HL-60 (cell line): ENCODE data around the gene TMA16.

Source experiments
- DNase-seq, 2 experiments: peaks; one replicate each; pipeline ENCODE4 v3.0.0-alpha.2; 2010 to 2020; ENCODE audit warnings: low read depth in 1 of 2, low spot score in 1 of 2
- H3K27ac ChIP-seq: fragments of 250-450 bp; sonication (Bioruptor Pico); replicated peaks from 2 replicates; pipeline ENCODE4 v1.5.1; 2020; ENCODE audit warnings: mild to moderate bottlenecking, moderate library complexity
- H3K27me3 ChIP-seq: fragments of 250-450 bp; sonication (Bioruptor Pico); 2 replicates; pipeline ENCODE4 v1.5.1; 2021; ENCODE audit warnings: mild to moderate bottlenecking, moderate library complexity; ENCODE audit not compliant: insufficient read depth, poor library complexity, severe bottlenecking
- H3K4me3 ChIP-seq: replicated peaks from 2 replicates; pipeline ENCODE4 v1.5.1; 2011; ENCODE audit warnings: mild to moderate bottlenecking, control low read depth, low read length; ENCODE audit not compliant: insufficient read depth
- GABPA ChIP-seq: IDR thresholded peaks from 2 replicates; pipeline ENCODE4 v1.6.1; 2012; ENCODE audit warnings: low read depth
- POLR2AphosphoS5 ChIP-seq: IDR thresholded peaks from 2 replicates; pipeline ENCODE4 v1.6.1; 2012; ENCODE audit warnings: low read depth
- SPI1 ChIP-seq: IDR thresholded peaks from 2 replicates; pipeline ENCODE4 v1.6.1; 2012; ENCODE audit warnings: low read depth, mild to moderate bottlenecking, borderline replicate concordance
- TF ChIP-seq, protein P1 (sequence below): IDR thresholded peaks from one replicate; pipeline ENCODE4 v1.5.1; 2011; ENCODE audit warnings: low read length, control low read depth, inconsistent platforms; ENCODE audit not compliant: insufficient read depth
- TF ChIP-seq, protein P2 (sequence below): IDR thresholded peaks from 2 replicates; pipeline ENCODE4 v1.6.1; 2012; ENCODE audit warnings: low read depth; ENCODE audit not compliant: insufficient replicate concordance

Gene TMA16

DNA sequence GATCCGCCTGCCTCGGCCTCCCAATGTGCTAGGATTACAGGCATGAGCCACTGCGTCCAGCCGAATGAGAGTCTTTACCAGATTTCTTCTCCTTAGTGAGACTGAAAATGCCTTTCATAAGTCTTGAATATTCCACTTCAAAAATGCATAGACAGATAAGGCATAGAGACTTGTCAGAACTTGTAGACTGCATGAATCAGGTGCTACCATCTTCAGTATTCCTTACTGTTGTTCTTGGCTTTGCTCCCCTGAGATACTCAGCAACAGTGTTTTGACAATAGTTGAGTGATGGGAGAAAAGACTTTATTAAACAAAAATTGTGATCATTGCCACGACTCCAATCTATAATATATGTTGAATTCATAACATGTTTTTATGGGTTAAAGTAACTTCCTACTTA lies 31.9 kb upstream of the TMA16 start:
- TF ChIP-seq, protein P1, sequence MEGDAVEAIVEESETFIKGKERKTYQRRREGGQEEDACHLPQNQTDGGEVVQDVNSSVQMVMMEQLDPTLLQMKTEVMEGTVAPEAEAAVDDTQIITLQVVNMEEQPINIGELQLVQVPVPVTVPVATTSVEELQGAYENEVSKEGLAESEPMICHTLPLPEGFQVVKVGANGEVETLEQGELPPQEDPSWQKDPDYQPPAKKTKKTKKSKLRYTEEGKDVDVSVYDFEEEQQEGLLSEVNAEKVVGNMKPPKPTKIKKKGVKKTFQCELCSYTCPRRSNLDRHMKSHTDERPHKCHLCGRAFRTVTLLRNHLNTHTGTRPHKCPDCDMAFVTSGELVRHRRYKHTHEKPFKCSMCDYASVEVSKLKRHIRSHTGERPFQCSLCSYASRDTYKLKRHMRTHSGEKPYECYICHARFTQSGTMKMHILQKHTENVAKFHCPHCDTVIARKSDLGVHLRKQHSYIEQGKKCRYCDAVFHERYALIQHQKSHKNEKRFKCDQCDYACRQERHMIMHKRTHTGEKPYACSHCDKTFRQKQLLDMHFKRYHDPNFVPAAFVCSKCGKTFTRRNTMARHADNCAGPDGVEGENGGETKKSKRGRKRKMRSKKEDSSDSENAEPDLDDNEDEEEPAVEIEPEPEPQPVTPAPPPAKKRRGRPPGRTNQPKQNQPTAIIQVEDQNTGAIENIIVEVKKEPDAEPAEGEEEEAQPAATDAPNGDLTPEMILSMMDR, result no peak
- TF ChIP-seq GABPA (no peak), SPI1 (no peak), POLR2AphosphoS5 (no peak)
- TF ChIP-seq, protein P2, sequence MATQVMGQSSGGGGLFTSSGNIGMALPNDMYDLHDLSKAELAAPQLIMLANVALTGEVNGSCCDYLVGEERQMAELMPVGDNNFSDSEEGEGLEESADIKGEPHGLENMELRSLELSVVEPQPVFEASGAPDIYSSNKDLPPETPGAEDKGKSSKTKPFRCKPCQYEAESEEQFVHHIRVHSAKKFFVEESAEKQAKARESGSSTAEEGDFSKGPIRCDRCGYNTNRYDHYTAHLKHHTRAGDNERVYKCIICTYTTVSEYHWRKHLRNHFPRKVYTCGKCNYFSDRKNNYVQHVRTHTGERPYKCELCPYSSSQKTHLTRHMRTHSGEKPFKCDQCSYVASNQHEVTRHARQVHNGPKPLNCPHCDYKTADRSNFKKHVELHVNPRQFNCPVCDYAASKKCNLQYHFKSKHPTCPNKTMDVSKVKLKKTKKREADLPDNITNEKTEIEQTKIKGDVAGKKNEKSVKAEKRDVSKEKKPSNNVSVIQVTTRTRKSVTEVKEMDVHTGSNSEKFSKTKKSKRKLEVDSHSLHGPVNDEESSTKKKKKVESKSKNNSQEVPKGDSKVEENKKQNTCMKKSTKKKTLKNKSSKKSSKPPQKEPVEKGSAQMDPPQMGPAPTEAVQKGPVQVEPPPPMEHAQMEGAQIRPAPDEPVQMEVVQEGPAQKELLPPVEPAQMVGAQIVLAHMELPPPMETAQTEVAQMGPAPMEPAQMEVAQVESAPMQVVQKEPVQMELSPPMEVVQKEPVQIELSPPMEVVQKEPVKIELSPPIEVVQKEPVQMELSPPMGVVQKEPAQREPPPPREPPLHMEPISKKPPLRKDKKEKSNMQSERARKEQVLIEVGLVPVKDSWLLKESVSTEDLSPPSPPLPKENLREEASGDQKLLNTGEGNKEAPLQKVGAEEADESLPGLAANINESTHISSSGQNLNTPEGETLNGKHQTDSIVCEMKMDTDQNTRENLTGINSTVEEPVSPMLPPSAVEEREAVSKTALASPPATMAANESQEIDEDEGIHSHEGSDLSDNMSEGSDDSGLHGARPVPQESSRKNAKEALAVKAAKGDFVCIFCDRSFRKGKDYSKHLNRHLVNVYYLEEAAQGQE, result no peak
- Histone ChIP-seq H3K27ac (no peak overlapping the region), H3K27me3 (no peaks in the 10 kb centered on the region), H3K4me3 (no peak overlapping the region)
- no peak for DNase-seq

DNA sequence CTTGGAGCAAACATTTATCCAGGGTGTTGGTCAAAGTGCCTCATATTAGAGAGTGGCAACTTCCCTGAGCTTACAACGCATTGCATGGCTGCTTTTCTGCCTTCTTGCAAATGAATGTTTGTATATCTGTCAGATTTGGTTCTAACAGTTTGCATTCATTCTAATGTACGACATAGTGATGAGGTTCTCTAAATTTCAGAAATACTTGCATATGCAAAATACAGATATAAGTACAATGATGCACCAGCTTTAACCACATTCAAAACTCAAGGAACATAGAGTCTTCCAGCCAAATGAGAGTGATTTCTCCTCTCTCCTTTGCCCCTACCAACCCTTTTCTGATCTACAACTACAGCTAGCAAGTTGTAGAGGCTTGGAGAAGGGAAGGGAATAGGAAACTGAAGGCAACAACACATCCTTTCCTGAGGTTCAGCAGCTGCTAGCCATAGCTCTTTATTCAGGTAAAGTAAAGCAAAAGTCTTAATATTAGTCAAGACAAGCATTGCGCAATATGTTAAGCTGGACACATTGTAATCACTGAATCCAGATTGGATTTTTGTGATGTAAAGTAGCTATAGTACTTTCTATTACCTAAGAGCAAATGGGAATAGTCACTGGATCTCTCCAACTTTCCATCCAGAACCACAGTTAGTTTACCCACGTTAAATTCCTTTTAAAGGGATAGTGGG lies 27.3 kb upstream of the TMA16 start:
- DNase-seq, result no peak
- no peaks in the 10 kb centered on the region for H3K27me3 ChIP-seq
- TF ChIP-seq, protein P2, result no peak
- TF ChIP-seq SPI1, result no peak
- no peak for TF ChIP-seq GABPA
- no peak for TF ChIP-seq POLR2AphosphoS5
- TF ChIP-seq, protein P1, result no peak
- H3K4me3 ChIP-seq, result no peak overlapping the region
- no peak overlapping the region for H3K27ac ChIP-seq

DNA sequence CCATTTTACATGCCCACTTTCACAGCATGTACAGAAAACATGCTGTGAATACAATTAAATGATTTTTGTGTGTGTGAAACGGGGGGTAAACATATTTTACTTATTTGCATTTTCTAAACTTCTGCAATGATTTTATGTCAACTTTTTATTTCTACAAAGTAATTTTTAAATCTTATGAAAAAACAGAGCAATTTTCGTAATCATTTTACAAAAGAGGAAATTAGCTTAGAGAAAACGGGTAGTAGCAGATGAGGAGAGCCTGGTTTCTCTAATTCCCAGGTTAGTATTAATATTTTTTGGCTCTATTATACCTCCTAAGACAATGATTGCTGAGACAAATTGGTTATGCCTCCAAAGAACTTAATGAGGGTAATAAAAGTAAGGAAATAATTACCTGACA lies 24.1 kb upstream of the TMA16 start:
- Histone ChIP-seq H3K4me3 (no peak overlapping the region), H3K27ac (no peak overlapping the region), H3K27me3 (no peaks in the 10 kb centered on the region)
- TF ChIP-seq GABPA, result no peak
- TF ChIP-seq, protein P1, result no peak
- TF ChIP-seq, protein P2, result no peak
- TF ChIP-seq POLR2AphosphoS5, result no peak
- no peak for TF ChIP-seq SPI1
- DNase-seq, result no peak
